CD4-positive, alpha-beta memory T cell (primary cell): ENCODE measurements around the gene DEDD2. TPM values are rescaled to one million over a fixed set of nuclear protein-coding genes. Genes with fewer than 3 reads are reported as not detected.

Source experiments
- CTCF ChIA-PET: fragments of 350-600 bp; sonication (Branson Sonifier 250); formaldehyde crosslinking; loops from one replicate; lab custom pipeline; 2021; ENCODE audit warnings: inconsistent platforms; ENCODE audit not compliant: partially characterized antibody; lab: Charles Lee
- POLR2A ChIA-PET: fragments of 350-600 bp; sonication (Branson Sonifier 250); formaldehyde crosslinking; loops from one replicate; lab custom pipeline; 2021; ENCODE audit not compliant: partially characterized antibody; lab: Charles Lee
- DNase-seq, 5 donors: peaks; one replicate each; pipeline versions ENCODE4 v3.0.0 to v3.0.0-alpha.2; 2020 to 2022; ENCODE audit warnings: mixed read lengths in 1 of 5
- H3K27ac ChIP-seq: one replicate; pipeline ENCODE4 v1.7.0; 2013; ENCODE audit warnings: low read depth, low read length
- H3K27me3 ChIP-seq: 2 replicates; pipeline ENCODE4 v1.7.0; 2013; ENCODE audit warnings: mild to moderate bottlenecking, low read length, moderate library complexity; ENCODE audit not compliant: insufficient read depth
- H3K36me3 ChIP-seq: 2 replicates; pipeline ENCODE4 v1.7.0; 2013; ENCODE audit warnings: mild to moderate bottlenecking, low read length, moderate library complexity; ENCODE audit not compliant: insufficient read depth
- H3K4me1 ChIP-seq: 2 replicates; pipeline ENCODE4 v1.7.0; 2013; ENCODE audit warnings: mild to moderate bottlenecking, low read length, moderate library complexity; ENCODE audit not compliant: insufficient read depth
- H3K4me3 ChIP-seq, 2 donors: one replicate each; pipeline ENCODE4 v1.7.0; 2013; ENCODE audit warnings: low read length in 2 of 2, mild to moderate bottlenecking in 1 of 2
- H3K9me3 ChIP-seq, 2 donors: one replicate each; pipeline ENCODE4 v1.7.0; 2013; ENCODE audit warnings: low read length in 2 of 2, control low read depth in 1 of 2; ENCODE audit not compliant: control insufficient read depth in 1 of 2
- H3K27ac Mint-ChIP-seq, 7 donors: one replicate each; pipeline ENCODE4 v1.8.0; 2020 to 2021; ENCODE audit warnings: mixed read lengths in 7 of 7, mild to moderate bottlenecking in 6 of 7, inconsistent platforms in 3 of 7, moderate library complexity in 3 of 7
- H3K27me3 Mint-ChIP-seq, 2 donors: one replicate each; pipeline ENCODE4 v1.8.0; 2020 to 2021; ENCODE audit warnings: mixed read lengths in 2 of 2
- H3K36me3 Mint-ChIP-seq, 2 donors: one replicate each; pipeline ENCODE4 v1.8.0; 2020 to 2021; ENCODE audit warnings: mixed read lengths in 2 of 2, inconsistent platforms in 1 of 2, mild to moderate bottlenecking in 1 of 2
- H3K4me1 Mint-ChIP-seq, 4 donors: one replicate each; pipeline ENCODE4 v1.8.0; 2020 to 2021; ENCODE audit warnings: mixed read lengths in 4 of 4, mild to moderate bottlenecking in 1 of 4
- H3K4me3 Mint-ChIP-seq, 8 donors: one replicate each; pipeline ENCODE4 v1.8.0; 2020 to 2021; ENCODE audit warnings: mixed read lengths in 8 of 8, mild to moderate bottlenecking in 7 of 8, moderate library complexity in 6 of 8, inconsistent platforms in 3 of 8
- H3K9me3 Mint-ChIP-seq, 8 donors: one replicate each; pipeline ENCODE4 v1.8.0; 2020 to 2021; ENCODE audit warnings: mixed read lengths in 8 of 8, mild to moderate bottlenecking in 5 of 8, inconsistent platforms in 3 of 8, moderate library complexity in 1 of 8
- intact Hi-C: fragments of 100-400 bp; cut with micrococcal nuclease; formaldehyde crosslinking; loops from one replicate; pipeline ENCODE4 v1.15.1; 2023
- polyA plus RNA-seq, 2 donors: library from polyadenylated mRNA; unstranded; fragments of 300-500 nt; fragmentation: Illumina TruSeq; gene quantifications; one replicate each; pipeline ENCODE4 v1.2.3, GENCODE V29; 2021
- total RNA-seq, 2 experiments: library from RNA; stranded (reverse); gene quantifications; one replicate each; pipeline ENCODE4 v1.2.3, GENCODE V29; 2021

The DEDD2 gene
- total and polyA plus RNA-seq, 4 experiments from 2014 or later: 68.4 to 162 (median 106) TPM

DNA sequence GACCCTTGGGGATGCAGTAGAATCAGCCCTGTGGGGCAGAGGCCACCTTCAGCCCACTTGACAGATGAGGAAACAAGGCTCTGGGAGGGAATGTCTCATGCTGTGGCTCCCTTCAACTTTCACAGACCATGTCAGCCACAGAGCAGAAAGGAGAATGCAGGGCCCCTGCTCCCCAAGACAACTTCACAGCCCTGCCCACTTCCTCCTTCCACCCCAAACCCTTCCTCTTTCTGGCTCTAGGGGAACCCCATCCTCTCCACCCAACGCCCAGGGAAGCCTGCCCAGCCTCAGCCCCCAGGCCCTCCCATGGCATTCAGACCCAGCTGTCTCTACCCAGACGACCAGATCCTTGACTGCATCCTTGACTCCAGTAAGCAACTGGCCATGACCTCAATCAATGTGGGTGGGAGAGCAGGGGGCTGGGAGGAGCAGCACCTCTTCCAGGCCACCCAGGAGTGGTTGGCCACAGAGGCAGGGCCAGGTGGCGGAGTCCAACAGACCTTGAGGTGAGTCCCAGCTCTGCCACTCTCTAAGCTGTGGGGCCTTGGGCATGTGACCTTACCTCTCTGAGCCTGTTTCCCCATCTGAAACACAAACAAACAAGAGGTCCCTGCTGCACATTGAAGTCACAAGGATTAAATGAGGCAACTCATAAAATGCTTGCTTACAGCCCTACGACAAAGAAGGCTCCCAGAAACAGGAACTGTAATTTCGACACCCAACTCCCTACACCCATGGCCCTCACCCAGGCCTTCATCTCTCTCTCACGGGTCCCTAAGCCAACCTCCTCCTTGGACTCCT is 15.8 kb downstream of the DEDD2 start:
- H3K4me1 Mint-ChIP-seq: peaks cover 71 to 98% (median 82%) of the 10 kb centered on the region in 4 donors
- Histone ChIP-seq H3K36me3 (peaks cover 48% of the 10 kb centered on the region), H3K27me3 (no peaks in the 10 kb centered on the region), H3K9me3 (no peaks in the 10 kb centered on the region), H3K4me1 (peaks cover 100% of the 10 kb centered on the region), H3K4me3 (peak overlapping the region; percentile 18 to 41), H3K27ac (peak overlapping the region; percentile 86)
- H3K4me3 Mint-ChIP-seq: peak overlapping the region; percentile 76 to 93 (median 87)
- peaks cover 50 to 75% of the 10 kb centered on the region in 2 donors for H3K36me3 Mint-ChIP-seq
- H3K9me3 Mint-ChIP-seq: peaks cover 0 to 2% (median 0%) of the 10 kb centered on the region in 8 donors
- ChIA-PET POLR2A (interaction anchor here (0.5 to 7.6 kb wide), 9 partner anchors 10 to 196 kb away, joined by 3 to 149 read pairs (median 14); partner anchors contain the start of genes DEDD2, POU2F2 and ZNF526), CTCF (interaction anchor here (0.7 to 5.8 kb wide), 5 partner anchors 13 to 68 kb away, joined by 3 to 26 read pairs (median 7); no protein-coding TSS in a partner anchor)
- no peaks in the 10 kb centered on the region for H3K27me3 Mint-ChIP-seq
- intact Hi-C loops: no loop called here
- H3K27ac Mint-ChIP-seq: peak overlapping the region; percentile 86 to 96 (median 96)
- peak; percentile 49 to 78 (median 58) for DNase-seq

DNA sequence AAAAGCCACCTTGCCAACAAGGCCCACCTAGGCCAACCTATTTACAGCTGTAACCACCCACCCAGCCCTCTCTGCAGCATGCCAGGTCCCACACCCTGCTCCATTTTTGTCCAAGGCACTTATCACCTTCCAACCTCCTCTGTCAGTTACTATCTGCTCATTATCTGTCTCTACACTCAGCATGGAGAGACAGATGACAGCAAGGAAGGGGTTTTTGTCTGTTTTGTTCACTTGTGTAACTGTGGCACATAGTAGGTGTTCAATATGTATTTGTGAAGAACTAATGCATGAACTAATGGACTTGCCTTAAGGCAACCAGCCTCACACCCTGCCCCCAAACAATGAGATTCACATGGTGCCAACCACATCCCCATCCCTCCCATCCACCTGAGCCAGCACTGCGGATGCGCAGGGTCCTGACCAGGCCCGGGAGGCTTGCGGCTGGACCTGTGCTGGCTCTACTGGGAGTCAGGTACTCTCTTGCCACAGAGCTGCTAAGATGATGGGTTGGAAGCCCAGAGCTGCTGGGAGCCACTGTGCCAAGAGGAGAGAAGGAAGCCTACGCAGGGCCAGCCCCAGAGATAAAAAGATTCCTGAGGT is 17.3 kb downstream of the DEDD2 start:
- DNase-seq: no peak
- ChIA-PET POLR2A (interaction anchor here (0.9 to 7.6 kb wide), 19 partner anchors 8 to 313 kb away, joined by 3 to 149 read pairs (median 7); partner anchors contain the start of genes CIC, DEDD2, GSK3A and POU2F2), CTCF (interaction anchor here (0.6 to 5.8 kb wide), 10 partner anchors 9 to 96 kb away, joined by 3 to 26 read pairs (median 7); partner anchors contain the start of gene GSK3A)
- peak overlapping the region; percentile 86 to 96 (median 96) for H3K27ac Mint-ChIP-seq
- Histone ChIP-seq H3K4me3 (peak overlapping the region; percentile 43 to 49), H3K9me3 (no peaks in the 10 kb centered on the region), H3K27ac (peak overlapping the region; percentile 86), H3K27me3 (no peaks in the 10 kb centered on the region), H3K36me3 (peaks cover 38% of the 10 kb centered on the region), H3K4me1 (peaks cover 98% of the 10 kb centered on the region)
- peaks cover 0 to 2% (median 0%) of the 10 kb centered on the region in 8 donors for H3K9me3 Mint-ChIP-seq
- H3K4me3 Mint-ChIP-seq: peak overlapping the region; percentile 80 to 93 (median 88)
- intact Hi-C loops: no loop called here
- H3K4me1 Mint-ChIP-seq: peaks cover 67 to 99% (median 84%) of the 10 kb centered on the region in 4 donors
- no peaks in the 10 kb centered on the region for H3K27me3 Mint-ChIP-seq
- H3K36me3 Mint-ChIP-seq: peaks cover 42 to 67% of the 10 kb centered on the region in 2 donors

DNA sequence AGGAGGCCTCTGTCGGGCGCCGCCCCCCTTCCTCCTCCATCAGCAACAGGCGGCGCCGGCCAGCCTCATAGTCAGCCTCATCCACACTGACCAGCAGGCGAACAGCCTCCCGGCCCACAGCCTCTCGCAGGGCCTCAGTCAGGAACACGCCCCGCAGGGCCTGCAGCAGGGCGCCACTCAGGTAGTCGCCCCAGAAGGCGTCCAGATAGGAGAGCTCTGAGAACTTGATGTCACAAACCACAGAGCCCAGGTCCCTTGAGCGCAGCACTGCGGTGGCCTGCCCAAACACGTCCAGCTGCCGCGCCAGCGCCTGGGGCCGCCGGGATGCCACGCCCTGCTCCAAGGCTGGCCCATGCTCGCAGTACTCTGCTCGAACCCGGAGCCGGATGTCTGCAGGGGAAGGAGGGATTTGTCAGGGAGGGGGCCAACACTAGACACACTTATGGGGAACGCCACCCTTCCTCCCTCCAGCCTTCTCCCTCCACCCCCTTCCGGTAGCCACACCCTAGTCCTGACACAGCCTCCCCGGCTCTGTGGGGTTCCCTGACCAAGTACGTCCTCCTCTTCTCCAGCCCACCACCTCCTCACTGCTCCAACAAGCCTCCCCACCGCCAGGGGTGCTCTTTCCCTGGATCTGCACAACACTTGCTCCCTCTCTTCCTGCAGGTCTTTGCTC is 17.9 kb downstream of the DEDD2 start:
- H3K36me3 ChIP-seq: peaks cover 34% of the 10 kb centered on the region
- Mint-ChIP-seq H3K27me3 (no peaks in the 10 kb centered on the region), H3K9me3 (peaks cover 0 to 2% (median 0%) of the 10 kb centered on the region in 8 donors), H3K4me1 (peaks cover 63 to 93% (median 78%) of the 10 kb centered on the region in 4 donors), H3K27ac (peak overlapping the region; percentile 86 to 96 (median 96)), H3K36me3 (peaks cover 37 to 61% of the 10 kb centered on the region in 2 donors), H3K4me3 (peak overlapping the region; percentile 80 to 93 (median 88))
- no peaks in the 10 kb centered on the region for H3K9me3 ChIP-seq
- intact Hi-C loops: loop anchor here (1.0 to 5.0 kb wide), 6 partner anchors 14 to 103 kb away; partner anchors contain the start of genes DEDD2, GSK3A, PAFAH1B3 and PRR19
- H3K27ac ChIP-seq: peak overlapping the region; percentile 86
- H3K4me3 ChIP-seq: peak overlapping the region; percentile 43 to 49
- ChIA-PET POLR2A (interaction anchor here (0.6 to 7.6 kb wide), 24 partner anchors 8 to 312 kb away, joined by 3 to 149 read pairs (median 6); partner anchors contain the start of genes CIC, DEDD2, GSK3A and POU2F2), CTCF (interaction anchor here (0.6 to 5.8 kb wide), 12 partner anchors 9 to 96 kb away, joined by 3 to 26 read pairs (median 6); partner anchors contain the start of genes GSK3A and POU2F2)
- H3K27me3 ChIP-seq: no peaks in the 10 kb centered on the region
- H3K4me1 ChIP-seq: peaks cover 94% of the 10 kb centered on the region
- peak; percentile 53 to 75 (median 65) for DNase-seq

DNA sequence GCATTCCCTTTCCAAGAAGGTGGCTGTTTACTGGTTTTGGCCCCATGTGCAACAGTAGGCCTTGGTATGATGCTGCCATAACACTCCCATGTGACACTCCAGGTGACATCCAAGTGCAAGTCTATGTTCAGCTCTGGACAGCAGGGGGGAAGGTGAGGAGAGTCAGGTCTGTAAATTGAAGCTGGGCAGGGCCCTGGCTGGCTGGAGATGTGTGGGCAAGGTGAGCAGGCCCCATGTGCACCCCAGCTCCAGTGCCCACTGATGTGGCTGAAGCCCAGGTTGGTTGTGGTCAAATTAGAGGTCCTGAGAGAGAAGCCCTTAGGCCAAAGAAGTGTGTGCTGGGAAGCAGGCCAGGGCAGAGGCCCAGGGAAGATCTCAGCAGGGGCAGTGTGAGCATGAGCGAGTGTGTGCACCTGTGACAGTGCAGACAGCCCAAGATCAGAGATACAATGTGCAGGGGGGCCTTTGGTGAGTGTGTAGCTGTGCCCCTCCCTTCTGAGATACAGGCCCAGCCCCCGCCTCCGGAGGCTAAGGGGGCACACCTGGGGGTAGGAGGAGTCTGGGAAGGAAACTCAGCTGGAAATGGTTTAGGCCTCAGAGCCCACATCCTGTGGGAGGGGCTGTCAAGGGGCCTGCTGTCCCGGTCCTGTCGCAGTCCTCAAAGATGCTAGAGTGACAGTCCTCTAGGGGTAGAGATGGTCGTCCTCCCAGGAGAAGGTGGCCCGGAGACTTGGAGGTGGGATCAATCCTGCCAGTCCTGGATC is 18.6 kb downstream of the DEDD2 start:
- DNase-seq: peak; percentile 84 to 90 (median 85)
- CTCF ChIA-PET: interaction anchor here (0.6 to 5.8 kb wide), 13 partner anchors 8 to 97 kb away, joined by 3 to 26 read pairs (median 4); partner anchors contain the start of genes GSK3A and POU2F2
- H3K27ac Mint-ChIP-seq: peak overlapping the region; percentile 86 to 96 (median 96)

DNA sequence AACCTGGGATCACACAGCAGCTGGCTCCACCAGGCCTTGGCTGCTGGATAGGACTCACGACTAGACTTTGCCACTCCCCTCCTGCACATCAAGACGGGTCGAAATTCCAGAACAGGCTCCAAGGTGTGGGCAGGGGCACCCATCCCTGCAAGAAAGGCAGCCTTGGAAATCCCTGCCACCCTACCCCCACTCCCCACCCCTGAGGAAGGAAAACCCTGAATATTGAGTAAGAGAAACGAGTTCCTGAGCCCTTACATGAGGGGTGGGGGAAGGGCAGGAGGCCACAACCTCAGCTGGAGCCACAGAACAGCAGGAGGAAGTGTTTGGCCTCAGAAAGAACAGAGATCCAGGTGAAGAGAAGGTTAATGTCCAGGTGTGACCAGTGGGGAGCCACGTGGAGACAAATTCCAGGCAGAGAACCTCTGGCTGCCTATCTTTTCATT is 20.1 kb downstream of the DEDD2 start:
- intact Hi-C loops: loop anchor here (5.0 kb wide), 2 partner anchors 85 to 105 kb away; partner anchors contain the start of genes PAFAH1B3 and PRR19
- Histone ChIP-seq H3K36me3 (peaks cover 15% of the 10 kb centered on the region), H3K27ac (peak overlapping the region; percentile 28), H3K4me3 (peak overlapping the region in 1 of 2 donors; percentile 17), H3K9me3 (peaks cover 0 to 4% of the 10 kb centered on the region in 2 donors), H3K27me3 (no peaks in the 10 kb centered on the region), H3K4me1 (peaks cover 76% of the 10 kb centered on the region)
- peaks cover 0 to 3% (median 0%) of the 10 kb centered on the region in 8 donors for H3K9me3 Mint-ChIP-seq
- POLR2A ChIA-PET: interaction anchor here (3.0 to 7.6 kb wide), 3 partner anchors 10 to 46 kb away, joined by 35 to 149 read pairs (median 63); partner anchors contain the start of genes DEDD2, GSK3A and ZNF526
- DNase-seq: no peak
- peak overlapping the region in 7 of 8 donors; percentile 8 to 82 (median 74) for H3K4me3 Mint-ChIP-seq
- CTCF ChIA-PET: interaction anchor here (2.8 to 5.8 kb wide), 3 partner anchors 13 to 99 kb away, joined by 7 to 26 read pairs (median 11); no protein-coding TSS in a partner anchor
- peaks cover 33 to 48% of the 10 kb centered on the region in 2 donors for H3K36me3 Mint-ChIP-seq
- H3K27ac Mint-ChIP-seq: peak overlapping the region; percentile 57 to 94 (median 81)
- peaks cover 56 to 90% (median 72%) of the 10 kb centered on the region in 4 donors for H3K4me1 Mint-ChIP-seq
- no peaks in the 10 kb centered on the region for H3K27me3 Mint-ChIP-seq

More for the DNA sequence above, 18.6 kb downstream of the DEDD2 start:
- Mint-ChIP-seq H3K4me3 (peak overlapping the region; percentile 80 to 93 (median 88)), H3K9me3 (peaks cover 0 to 2% (median 0%) of the 10 kb centered on the region in 8 donors), H3K27me3 (no peaks in the 10 kb centered on the region), H3K36me3 (peaks cover 36 to 56% of the 10 kb centered on the region in 2 donors), H3K4me1 (peaks cover 62 to 91% (median 76%) of the 10 kb centered on the region in 4 donors)
- intact Hi-C loops: loop anchor here (1.0 to 5.0 kb wide), 6 partner anchors 14 to 103 kb away; partner anchors contain the start of genes DEDD2, GSK3A, PAFAH1B3 and PRR19
- H3K36me3 ChIP-seq: peaks cover 29% of the 10 kb centered on the region
- H3K27ac ChIP-seq: peak overlapping the region; percentile 86
- POLR2A ChIA-PET: interaction anchor here (0.6 to 7.6 kb wide), 24 partner anchors 8 to 312 kb away, joined by 3 to 149 read pairs (median 6); partner anchors contain the start of genes CIC, DEDD2, GSK3A and PAFAH1B3
- H3K4me1 ChIP-seq: peaks cover 87% of the 10 kb centered on the region
- H3K4me3 ChIP-seq: peak overlapping the region; percentile 38 to 49
- no peaks in the 10 kb centered on the region for H3K9me3 ChIP-seq
- no peaks in the 10 kb centered on the region for H3K27me3 ChIP-seq
